C4-2B (cell line): ENCODE results near the gene OR6N1.

Source experiments
- ZFX ChIP-seq: fragments of 450-650 bp; IDR thresholded peaks from 2 replicates; pipeline ENCODE4 v1.6.1; 2017
- TF ChIP-seq, protein P1 (sequence below): fragments of 450-650 bp; conservative IDR thresholded peaks from 2 replicates; pipeline ENCODE4 v1.5.1; 2017; ENCODE audit warnings: mild to moderate bottlenecking

- TF ChIP-seq, protein P1, sequence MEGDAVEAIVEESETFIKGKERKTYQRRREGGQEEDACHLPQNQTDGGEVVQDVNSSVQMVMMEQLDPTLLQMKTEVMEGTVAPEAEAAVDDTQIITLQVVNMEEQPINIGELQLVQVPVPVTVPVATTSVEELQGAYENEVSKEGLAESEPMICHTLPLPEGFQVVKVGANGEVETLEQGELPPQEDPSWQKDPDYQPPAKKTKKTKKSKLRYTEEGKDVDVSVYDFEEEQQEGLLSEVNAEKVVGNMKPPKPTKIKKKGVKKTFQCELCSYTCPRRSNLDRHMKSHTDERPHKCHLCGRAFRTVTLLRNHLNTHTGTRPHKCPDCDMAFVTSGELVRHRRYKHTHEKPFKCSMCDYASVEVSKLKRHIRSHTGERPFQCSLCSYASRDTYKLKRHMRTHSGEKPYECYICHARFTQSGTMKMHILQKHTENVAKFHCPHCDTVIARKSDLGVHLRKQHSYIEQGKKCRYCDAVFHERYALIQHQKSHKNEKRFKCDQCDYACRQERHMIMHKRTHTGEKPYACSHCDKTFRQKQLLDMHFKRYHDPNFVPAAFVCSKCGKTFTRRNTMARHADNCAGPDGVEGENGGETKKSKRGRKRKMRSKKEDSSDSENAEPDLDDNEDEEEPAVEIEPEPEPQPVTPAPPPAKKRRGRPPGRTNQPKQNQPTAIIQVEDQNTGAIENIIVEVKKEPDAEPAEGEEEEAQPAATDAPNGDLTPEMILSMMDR: no peak
- TF ChIP-seq ZFX: no peak
These were observed 35.0 kb upstream of the OR6N1 start for GRCh38 chr1:158806916-158807536.
